Testis (tissue), 2 donors: Measurements from ENCODE around the gene PLD1.

Experiments used
- CTCF ChIP-seq, 3 experiments: fragments of 450-650 bp in 2 of 3; fragments of 200-600 bp in 1 of 3; sonication (generic) in 1 of 3; IDR thresholded peaks; one replicate each; pipeline ENCODE4 v1.5.1; 2016 to 2019; ENCODE audit warnings: antibody characterized with exemption in 3 of 3, mild to moderate bottlenecking in 2 of 3, moderate library complexity in 1 of 3
- POLR2A ChIP-seq: fragments of 450-650 bp; IDR thresholded peaks from one replicate; pipeline ENCODE4 v1.6.1; 2017; ENCODE audit warnings: antibody characterized with exemption, mild to moderate bottlenecking, moderate library complexity

GRCh38 chr3:171727288-171727687 is 83.0 kb downstream of the PLD1 start:
- TF ChIP-seq POLR2A: no peak
- TF ChIP-seq CTCF (IDR thresholded peaks at IDR 0.05): no peak
